HG03354 (cell line): Measurements from ENCODE around the gene AEBP1.

Experiments
- ATAC-seq: cut with Tn5 transposase; IDR thresholded peaks from one replicate; pipeline ENCODE4 v1.9.1; 2021; ENCODE audit warnings: mild to moderate bottlenecking; ENCODE audit not compliant: unreplicated experiment, poor library complexity, severe bottlenecking

Gene AEBP1

GRCh38 chr7:44162785-44163395 lies 58.7 kb downstream of the AEBP1 start:
- ATAC-seq = no peak

- ATAC-seq = no peak
Observed at GRCh38 chr7:44163591-44163990, 59.4 kb downstream of the AEBP1 start.
